HTERT RPE-1 (cell line): ENCODE results near the gene OR4D5.

ENCODE experiments used
- in situ Hi-C: fragments of 300-500 bp; cut with MboI; formaldehyde crosslinking; loops from 4 replicates; pipeline ENCODE4 v1.14.3; 2020; ENCODE audit warnings: low sequenced_read_pairs

Gene OR4D5

GRCh38 chr11:123939317-123939716 lies at the start of gene OR4D5:
Gene OR4D5, plus strand, starts transcription at chr11:123939617. Its CDS starts 0 bp downstream, at chr11:123939617.
- in situ Hi-C loops = no loop called here

GRCh38 chr11:123892031-123892430 lies 47.4 kb upstream of the OR4D5 start:
- in situ Hi-C loops = no loop called here

DNA sequence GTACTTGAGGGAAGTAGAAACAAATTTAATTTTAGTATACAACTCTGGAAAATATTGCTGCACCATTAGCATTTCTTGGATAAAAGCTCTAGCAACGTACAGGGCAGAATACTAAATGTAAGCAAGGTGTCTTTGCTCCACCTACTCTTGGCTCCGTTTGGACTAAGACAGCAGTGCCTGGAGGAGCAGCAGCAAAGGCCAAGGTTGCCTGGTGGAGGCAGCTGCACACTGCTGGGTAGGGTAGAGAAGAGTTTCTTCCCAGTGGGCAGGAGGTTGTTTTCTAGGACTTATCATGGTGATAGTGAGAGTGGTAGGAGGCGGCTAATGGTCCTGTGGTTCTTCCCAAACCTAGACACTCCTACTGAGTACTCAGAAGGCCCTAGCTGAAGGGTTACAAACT lies 39.6 kb upstream of the OR4D5 start:
- in situ Hi-C loops = no loop called here

DNA sequence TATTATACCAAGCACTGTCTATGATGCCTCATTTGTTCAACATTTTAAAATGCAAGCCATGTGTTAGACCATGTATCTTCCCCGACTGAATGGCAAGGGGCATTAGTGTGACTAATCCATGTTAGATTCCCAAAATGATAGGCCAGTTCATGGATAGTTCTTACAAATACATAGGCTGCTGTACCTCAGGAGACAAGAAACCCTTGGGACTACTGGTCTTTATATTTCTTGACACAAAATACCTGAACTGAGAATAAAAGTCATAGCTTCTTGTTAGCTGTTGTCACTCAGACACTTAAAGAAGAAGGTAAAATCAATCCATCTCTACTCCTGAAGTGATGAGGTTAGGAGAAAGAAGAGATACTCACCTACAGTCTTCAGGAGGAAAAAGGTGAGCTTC lies 37.5 kb upstream of the OR4D5 start, which contains the start of gene OR8D4:
Gene OR8D4 (plus strand): TSS at position 301 of the 400 bp plus-strand sequence. CDS start 4,265 bp downstream, outside the sequence.
- in situ Hi-C loops = no loop called here

DNA sequence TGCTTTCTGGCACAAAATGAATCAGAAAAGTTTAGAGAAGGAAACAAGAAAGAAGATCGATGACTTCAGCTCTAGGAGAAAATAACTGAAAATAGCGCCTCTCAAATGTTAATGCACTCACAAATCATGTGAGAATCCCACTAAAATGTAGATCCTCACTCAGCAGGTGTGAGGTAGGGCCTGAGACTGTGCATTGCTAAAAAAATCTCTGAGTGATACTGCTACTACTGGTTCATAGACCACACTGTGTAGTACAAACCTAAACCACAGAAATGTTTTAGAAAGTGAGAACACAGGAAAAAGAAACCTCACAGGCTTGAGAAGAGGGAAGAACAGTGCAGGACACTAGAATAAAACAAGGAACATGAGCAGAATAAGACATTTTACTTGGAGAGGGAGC lies 35.5 kb upstream of the OR4D5 start:
- in situ Hi-C loops = no loop called here

DNA sequence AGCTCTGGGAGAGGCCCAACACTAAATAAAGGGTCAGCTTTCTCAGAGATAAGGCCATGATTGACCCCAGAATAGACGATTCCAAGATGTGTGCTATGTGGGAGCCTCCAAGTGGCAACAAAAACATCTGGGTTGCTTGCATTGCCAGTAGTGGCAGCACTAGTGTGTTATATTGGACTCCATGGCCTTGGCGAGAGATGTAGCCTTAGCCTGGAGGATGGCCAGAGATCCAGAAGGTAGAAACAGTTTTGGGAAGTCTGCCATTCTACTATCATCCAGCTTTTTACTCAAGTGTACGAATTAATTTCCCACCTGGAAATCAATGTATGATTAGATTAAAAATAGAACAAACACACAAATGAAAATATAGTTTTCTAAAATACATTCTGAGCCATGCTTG lies 34.5 kb upstream of the OR4D5 start:
- in situ Hi-C loops = no loop called here

DNA sequence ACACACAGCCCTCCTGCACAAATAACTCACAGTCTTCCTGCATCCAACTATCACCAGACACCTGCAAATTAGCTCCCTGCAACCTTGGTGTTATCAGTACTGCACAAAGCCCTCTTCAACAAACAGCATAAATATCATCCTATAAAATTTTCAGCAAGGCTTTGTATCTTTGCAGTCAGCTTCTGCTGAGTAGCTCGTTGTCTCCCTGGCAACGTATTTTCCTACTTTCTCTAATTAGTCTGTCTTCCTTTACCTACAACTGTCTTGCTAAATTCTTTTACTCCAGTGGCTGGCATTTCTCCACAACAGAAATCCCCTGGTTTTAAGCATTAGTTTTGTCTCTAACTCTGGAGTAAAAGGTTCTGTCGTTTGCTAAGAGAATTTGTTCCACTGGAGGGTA lies 33.6 kb upstream of the OR4D5 start:
- in situ Hi-C loops = no loop called here

DNA sequence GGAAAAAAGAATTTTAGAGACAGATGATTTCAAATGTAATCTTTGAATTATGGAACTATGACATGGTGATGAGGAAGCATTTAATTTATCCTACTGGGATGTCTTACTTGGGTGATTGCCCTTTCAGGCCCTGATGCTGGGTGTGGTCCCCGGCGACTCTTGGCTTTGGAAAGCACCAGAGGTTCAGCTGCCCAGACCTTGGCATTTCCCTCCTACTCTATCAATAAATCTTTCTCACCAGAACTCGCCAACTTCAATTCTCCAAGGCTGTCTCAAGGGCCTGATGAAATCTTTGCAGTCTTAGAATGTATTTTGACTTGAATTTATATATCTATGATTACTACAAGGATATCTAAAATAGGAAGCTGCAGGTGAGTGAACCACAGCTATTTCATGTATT lies 18.5 kb upstream of the OR4D5 start:
- in situ Hi-C loops = no loop called here

- in situ Hi-C loops = no loop called here
Observed at GRCh38 chr11:123924027-123924426, 15.4 kb upstream of the OR4D5 start.

DNA sequence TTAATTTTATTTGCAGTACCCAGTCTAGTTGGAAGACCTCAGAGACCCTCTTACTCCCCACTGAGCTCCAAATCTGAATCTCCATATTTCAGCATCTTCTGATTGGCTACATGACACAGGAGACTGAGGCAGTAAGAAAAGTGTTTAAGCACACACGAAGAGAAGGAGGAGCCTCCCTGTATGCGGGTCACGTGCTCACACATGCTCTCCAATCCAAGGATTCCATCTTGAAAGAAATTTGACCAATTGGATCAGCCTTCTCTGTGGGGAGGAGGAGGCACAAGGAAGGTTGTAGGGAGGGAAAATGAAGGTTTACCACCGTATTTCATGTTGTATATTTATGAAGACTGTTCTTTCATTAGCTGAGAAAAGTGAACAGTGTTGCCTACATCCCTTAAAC lies 3.0 kb downstream of the OR4D5 start:
- in situ Hi-C loops = no loop called here

DNA sequence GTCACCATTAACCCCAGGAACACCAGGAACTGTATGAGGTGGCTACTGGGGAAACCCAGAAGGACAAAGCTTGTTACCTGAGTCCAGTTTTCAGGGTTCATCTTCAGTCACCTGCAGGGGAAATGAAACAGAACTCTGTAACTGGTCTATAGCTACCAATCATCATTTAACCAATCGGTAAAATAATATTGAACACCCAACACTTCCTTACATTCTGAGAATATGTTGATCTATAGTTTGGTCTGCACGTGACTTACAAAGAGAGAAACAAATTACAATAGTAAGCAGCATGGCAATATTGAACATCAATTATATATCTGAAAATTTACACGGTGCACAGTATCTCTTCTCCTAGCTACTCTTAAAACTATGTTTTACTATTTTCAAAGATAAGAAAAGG lies 4.3 kb downstream of the OR4D5 start, which contains the start of gene OR6T1:
Gene OR6T1 (minus strand): TSS at position 101 of the 400 bp plus-strand sequence. CDS start 0 bp downstream, at position 101.
- in situ Hi-C loops = no loop called here

DNA sequence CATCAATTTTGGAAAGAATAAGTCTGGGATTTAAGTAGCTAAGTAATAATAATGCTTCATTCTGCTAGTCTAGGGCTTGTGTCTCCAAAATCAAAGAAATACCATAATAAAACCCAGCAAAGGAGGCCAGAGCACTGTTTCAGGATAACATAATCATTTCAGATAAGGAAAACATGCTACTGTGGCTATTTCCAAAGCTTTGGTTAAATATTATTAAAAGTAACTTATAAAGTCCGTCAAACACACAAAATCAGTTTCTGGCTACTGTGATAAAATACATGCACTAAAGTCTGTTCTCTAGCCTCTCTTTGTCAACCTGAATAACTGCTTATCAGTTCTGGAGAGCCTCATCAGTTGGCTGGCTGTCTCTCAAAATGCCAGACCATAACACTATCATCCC lies 5.7 kb downstream of the OR4D5 start:
- in situ Hi-C loops = no loop called here

GRCh38 chr11:123956752-123957151 lies 17.3 kb downstream of the OR4D5 start:
- in situ Hi-C loops = no loop called here

DNA sequence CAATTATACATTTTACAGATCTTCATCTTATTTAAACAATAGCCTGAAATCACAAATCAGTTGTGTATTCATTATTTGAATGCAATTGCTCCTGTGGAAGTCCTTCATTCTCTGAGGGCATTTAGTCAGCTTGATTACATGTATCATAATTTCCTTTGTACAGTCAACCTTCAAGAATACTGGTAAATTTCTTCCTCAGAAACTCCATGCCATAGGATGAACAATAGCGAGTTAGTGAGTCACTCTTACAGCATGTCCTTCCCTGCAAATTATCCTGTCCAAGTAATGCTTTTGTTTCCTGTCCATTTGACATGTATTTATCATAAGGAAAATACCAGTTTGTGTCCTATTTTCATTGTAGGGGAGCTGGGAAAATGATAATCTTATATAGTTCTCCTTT lies 34.4 kb downstream of the OR4D5 start:
- in situ Hi-C loops = no loop called here

- in situ Hi-C loops = no loop called here
Observed at GRCh38 chr11:123976770-123977560, 37.5 kb downstream of the OR4D5 start.

GRCh38 chr11:123977731-123978347 lies 38.4 kb downstream of the OR4D5 start, which contains the start of gene OR10S1:
Gene OR10S1, minus strand, starts transcription at chr11:123977781. Its CDS starts 117 bp downstream, at chr11:123977664.
- in situ Hi-C loops = no loop called here

DNA sequence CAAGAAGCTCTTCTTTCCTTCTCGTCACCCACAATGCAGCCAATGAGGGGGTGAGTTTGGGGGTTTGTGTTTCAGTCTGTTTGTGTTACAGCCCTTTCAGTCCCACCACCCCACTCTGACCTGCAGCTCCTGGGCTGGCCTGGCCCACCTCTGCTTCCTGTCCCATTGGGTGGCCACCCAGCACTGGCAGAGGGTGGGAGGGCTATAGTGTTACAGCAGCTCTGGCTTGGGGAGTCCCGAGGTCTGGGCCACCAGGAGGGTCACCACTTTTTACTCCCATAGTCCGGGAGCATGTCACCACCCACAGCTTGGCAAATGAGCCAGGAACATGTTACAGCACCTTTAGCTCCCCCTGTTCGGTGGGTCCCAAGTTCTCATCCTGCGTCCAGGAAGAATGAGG lies 39.9 kb downstream of the OR4D5 start:
- in situ Hi-C loops = no loop called here
